HG03280 (cell line): ENCODE measurements around the gene PRELID3B.
"Not testable (repeated sequence)": the region's sequence is repeated elsewhere in the genome, so short reads cannot be mapped to it uniquely, and the experiment has no call there.

Experiments
- ATAC-seq: cut with Tn5 transposase; IDR thresholded peaks from one replicate; pipeline ENCODE4 v1.9.1; 2021; ENCODE audit warnings: mild to moderate bottlenecking, moderate library complexity; ENCODE audit not compliant: unreplicated experiment

Gene PRELID3B

DNA sequence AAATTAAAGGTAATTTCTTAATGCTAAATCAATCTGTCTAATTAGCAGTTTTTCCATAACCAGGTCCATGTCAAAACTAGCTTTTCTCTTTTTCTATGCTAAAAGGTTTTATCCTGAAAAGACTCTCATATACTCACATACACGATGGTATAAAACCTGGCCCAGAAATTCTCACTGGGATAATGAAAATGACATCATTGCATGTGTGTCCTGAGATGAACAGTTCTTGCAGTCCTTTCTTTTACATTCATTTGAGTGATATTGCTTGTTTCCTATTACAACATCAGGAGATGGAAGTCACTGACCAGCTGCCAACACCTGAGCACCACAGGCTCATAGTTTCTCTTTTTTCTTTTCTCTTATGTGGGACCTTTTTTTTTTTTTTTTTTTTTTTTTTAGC lies 7.9 kb upstream of the PRELID3B start:
- no peak for ATAC-seq

DNA sequence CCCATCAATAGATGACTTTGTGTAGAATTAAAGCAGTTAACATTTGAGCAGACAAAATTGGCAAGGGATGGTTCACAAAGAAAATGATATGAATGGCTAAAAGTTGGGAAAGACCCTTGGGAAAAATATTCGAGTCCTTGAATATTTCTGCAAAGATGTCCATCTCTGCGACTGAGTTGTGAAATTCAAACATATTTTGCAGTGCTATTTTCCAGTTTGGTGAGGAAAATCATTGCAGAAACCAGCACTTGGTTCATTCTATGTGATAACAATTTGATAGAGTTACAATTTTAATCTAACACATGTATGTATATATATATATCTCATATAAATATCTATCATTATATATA lies 6.1 kb upstream of the PRELID3B start:
- ATAC-seq, result no peak

DNA sequence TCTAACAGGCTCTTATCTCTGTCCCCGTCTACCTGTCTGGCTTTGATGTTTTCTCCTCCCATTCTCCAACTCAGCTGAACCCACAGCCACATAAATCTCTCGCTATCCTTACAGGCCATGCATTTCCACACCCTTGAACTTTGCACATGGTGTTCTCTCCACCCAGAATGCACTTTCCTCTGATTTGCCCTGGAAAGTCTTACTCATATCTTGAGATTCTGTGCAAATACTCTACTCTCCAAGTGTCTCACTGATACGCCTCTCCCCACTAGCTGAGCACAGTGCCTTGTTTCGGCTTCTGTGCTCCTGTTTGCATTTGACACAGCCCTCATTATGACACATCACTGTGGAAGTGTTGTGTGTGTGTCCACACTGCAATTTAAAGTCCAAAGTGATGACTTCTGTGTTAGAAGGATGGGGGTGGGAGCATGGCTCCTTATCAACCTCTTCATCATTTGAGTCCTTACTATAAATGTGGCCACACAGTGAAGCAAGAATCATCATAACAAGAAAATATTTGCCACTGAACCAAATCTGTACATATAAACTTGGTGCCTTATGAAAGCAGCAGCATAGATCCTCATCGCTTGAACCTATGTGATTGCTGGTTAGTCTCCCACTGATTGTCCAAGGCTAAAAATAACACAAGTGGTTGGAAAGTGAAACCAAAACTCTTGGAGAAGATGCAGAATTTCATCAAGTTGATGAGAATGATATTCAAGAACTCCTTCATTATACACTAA lies 5.5 kb upstream of the PRELID3B start:
- ATAC-seq, result no peak

DNA sequence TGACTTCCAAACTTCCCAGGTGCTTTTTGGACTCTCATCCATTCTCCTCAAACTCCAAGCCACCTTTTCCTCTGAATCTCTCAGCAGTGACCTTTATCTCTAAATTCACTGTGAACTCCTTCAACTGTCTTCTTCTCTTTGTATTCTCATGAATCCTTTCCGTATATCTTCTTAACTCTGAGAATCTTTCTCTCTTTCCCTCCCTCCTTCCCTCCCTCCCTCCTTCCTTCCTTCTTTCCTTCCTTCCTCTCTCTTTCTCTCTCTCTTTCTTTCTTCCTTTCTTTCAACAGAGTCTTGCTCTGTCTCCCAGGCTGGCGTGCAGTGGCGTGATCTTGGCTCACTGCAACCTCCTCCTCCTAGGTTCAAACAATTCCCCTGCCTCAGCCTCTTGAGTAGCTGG lies 4.3 kb upstream of the PRELID3B start:
- no peak for ATAC-seq

DNA sequence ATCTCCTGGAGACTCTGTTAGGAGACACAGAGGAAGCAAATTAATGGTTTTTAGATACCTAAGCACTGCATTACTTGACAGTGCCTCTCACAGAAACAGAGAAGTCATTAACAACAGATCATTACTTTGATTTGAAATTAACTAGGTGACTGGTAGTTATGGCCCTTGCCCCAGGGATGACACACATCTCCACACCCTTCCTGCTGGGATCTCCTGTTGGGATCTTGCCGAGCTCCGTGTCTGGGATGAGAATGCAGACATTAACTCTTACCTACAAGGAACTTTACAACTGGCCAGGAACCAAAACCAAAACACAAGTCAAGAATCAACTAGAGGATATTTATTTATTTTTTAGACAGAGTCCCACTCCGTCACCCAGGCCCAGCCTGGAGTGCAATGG lies 2.2 kb upstream of the PRELID3B start:
- no peak for ATAC-seq

DNA sequence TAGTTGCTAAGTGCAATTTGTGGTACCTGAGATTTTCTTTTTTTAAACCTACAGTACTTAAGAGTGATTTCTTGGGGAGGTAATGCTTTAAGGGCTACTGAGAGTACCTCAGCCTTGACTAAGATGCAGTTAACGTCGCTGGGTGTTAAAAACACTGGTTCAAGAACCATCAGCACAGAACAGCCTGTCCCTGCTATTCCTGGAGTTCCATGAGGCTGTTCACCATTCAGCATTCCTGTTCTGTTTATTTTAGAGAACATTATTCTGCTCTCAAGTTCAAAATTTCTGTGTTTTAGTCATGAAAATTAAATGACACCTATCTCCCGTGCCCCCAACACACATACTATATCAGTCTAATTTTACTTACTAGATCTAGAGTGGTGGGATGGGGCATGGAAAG lies 1.7 kb upstream of the PRELID3B start:
- ATAC-seq, result no peak

DNA sequence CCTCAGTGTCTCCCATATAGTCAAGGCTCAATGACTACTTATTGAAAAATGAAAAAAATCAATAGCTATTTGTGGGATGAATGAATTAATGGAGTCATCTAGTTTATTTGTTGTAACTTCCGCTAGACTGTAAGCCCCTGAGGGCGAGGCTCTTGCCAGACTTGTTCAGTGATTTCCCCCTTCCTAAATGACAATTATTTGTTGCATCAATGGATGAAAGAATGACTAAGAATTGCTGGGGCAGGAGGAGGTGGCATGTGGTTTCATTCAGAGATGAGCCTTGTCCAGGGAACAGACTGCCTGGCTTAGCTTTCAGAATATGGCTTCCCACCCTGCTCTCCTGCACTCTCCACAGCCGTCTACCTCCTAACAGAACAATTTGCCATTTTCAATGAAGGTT lies 1.1 kb upstream of the PRELID3B start:
- no peak for ATAC-seq

DNA sequence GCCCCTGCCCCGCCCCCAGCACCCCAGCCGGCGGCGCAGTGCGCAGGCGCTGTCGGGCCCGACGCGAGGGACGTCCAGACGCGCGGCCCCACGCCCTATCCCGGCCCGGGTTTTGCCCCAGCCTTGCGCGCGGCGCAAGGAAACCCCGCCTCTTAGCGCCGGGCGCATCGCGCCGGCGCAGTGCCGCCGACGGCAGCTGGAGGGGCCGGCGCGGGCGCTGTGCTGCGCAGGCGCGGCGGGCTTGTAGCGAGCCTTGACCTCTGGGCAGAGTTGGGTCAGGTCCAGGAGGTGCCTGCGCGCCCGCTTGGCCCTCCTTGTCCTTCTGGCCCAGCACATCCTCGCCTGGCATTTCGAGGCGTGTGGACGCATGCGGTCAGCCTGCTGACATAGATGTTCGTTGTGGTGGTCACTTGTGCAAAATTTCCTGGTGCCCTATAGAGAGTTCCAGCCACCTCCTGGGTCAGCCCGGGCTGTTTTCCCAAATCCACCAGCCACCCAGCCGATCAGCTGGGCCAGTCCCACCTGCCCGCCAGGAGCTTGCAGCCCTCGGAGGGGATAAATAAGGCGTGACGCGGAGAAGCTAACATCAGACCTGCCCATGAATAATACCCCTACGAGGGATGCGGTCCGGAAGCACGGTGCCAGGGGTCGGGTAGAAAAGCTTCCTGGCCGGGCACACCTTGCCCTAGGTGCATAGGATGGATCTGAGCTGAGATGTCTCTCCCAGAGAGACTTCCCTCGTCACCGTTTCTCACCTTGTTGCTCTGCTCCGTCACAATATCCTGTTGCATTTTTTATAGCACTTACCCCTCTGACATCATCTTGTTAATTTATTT lies 428 bp upstream of the PRELID3B start:
- peak; percentile 93 for ATAC-seq

DNA sequence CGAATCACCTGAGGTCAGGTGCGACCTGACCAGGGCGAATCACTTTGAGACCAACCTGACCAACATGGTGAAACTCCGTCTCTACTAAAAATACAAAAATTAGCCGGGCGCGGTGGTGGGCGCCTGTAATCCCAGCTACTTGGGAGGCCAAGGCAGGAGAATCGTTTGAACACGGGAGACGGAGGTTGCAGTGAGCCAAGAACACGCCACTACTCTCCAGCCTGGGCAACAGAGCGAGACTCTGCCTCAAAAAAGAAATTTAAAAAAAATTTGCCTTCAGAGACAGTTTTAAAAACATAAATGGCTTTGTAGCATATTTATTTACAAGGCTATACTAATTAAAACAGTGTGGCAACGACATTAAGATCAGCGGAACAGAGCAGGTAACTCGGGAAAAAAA lies 1.1 kb downstream of the PRELID3B start:
- not testable (repeated sequence) for ATAC-seq

DNA sequence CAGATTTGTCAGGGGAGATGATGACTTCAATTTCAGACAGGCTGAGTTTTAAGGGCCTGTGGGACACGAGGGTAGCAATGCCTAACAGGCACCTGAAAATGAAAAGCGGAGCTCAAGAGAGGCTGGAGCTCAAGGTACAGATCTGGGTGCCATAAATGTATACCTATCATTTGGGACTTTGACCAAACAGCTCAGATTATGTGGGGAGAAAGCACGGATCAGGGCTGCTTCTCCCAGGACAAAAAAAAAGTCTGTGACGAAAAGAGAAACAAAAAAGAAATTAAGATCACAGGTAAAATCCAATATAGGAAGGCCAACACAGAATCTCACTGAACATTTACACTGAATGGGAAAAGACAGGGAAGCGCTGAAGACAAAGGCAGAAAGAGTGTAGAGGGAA lies 1.9 kb downstream of the PRELID3B start:
- no peak for ATAC-seq

DNA sequence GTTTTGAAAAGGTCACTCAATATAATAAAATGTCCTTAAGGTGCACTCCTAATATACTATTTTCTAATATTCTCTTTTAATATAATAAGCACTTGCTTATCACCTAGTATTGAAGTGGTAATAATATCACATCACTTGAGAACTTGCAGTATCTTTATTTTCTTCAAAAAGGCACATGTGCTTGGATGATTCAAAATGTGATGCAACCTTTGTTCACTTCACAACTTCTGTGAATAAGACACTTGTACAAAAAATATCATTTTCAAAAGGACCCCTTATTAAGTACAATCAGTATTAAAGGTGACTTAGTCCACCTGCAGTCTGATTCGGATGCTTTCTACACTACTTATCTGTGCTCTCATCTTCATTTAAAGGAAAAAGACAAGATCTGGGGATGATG lies 3.4 kb downstream of the PRELID3B start:
- no peak for ATAC-seq

DNA sequence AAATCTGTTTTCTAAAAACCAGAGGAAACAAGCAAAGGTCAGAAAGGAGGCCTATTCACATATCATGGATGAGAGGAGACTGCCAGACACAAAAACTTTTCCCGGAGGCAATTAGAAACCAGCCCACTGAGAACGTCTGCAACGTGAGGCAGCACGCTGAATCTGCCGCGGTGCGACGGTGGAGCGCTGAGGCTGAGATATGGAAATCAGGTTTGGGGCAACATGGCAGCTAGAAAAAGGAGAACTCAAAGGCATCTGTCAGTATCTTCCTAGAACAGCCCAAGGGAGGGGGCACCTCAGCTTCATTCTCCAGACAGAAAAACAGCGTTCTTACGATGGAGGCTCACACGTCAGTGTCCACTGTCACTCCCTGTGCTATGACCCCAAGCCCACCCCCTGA lies 5.2 kb downstream of the PRELID3B start:
- no peak for ATAC-seq

DNA sequence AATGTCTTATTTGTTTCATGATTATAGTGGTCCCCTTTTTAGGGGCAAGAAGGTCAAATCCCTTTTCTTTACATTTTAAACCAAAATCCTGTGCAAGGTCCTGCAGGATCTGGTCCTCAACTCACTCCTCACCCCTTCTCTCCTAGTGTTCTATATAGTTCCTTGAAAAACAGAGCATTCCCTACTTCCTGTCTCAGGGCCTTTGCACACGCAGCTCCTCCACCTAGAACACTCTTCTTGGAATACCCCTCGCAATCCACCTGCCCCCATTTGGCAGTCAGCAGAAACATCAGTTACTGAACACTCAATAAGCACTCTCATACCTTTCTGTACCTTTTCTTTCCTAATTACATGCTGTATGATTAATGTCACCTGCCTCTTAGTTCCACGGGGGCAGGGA lies 7.2 kb downstream of the PRELID3B start:
- no peak for ATAC-seq

DNA sequence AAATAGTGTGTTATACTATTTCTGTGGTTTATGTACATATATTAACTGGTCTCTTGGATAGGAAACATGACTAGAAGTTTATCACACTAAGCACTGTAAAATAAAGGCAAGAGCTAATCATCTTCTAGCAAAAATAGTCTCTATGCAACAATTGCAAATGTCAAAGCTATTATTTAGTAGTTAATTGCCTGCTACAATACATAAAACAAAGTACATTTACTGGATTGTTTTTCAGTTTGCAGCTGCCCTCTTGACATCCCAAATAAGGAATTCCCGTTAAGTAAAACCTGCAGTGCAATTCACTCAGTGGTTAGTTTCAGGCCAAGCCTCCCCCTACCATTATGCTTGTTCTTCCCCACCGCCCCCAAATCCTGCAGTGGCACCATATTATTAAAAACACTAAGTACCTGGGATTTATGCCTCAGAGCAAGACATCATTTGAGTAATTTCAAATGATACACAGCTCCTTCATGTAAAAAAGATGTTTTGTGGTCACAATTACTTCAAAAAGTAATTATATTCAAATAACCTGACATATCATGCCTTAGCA lies 8.9 kb downstream of the PRELID3B start:
- ATAC-seq, result no peak

DNA sequence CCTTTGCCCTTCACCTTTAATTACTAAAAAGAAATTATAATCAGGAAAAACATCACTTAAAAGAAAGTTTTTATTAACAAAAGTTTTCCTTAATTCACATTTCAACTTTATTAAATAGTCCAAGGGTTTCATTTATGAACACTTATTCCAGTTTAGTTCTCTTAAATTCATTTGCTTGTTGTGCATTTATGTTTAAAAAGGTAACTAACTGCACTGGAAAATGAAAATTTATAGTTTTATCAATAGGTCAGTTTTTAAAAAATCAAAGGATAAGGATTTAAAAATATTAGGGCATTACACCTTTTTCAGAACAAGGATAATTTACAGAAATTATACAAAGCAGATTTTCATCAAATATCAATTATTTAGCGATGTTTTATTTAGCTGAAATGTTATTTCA lies 9.5 kb downstream of the PRELID3B start:
- ATAC-seq, result no peak

DNA sequence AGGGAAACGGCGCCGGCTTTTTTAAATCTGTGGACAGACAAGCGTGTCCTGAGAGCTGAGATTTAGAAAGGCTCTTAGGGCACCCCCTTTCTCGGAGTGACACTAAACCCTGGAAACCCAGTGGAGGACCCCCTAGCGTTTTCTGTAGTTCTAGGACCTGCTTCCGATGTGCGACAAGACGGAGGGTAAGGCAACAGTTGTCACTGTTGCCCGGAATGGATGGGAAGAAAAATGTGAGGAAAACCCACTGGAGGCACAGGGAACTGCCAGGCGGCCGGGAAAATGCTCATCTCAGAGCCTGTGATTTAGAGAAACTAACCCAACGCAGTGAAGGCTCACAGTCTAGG lies 9.9 kb downstream of the PRELID3B start:
- no peak for ATAC-seq

DNA sequence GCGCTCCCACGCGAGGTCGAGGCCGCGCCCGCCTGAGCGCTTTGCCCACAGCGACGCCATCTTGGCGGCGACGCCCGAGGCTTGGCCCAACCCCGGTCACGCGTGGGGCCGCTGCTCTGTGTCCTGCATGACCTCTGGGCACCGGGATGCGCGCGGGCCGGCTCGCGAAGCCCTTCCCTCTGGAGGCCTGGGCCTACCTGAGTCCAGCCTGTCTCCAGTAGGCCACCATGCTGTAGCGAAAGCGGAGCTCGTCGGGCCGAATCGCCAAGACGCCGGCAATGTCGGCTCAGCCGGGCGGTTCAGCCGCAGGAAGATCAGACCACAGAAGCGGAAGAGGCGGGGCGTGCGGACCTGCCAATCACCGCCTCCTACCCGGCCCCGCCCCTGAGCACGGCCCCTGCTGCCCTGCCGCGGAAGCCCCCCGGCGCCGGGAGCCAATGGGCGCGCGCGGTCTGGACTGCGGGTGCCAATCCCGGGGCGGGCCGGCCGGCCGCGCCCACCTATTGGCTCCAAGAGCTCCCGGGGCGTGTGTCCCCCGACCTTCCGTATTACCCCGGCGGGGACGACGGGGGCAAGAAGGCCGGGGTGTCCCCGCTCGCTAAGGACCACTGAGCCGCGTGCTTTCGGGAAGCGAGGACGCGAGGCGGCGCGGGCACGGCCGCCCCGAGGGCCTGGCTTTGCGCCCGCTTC lies 10.4 kb downstream of the PRELID3B start, which contains the start of gene ATP5F1E:
ATP5F1E (minus strand) TSS at position 313 of the 690 bp plus-strand sequence; CDS start at position 229, 84 bp downstream.
- peak; percentile 96 for ATAC-seq

DNA sequence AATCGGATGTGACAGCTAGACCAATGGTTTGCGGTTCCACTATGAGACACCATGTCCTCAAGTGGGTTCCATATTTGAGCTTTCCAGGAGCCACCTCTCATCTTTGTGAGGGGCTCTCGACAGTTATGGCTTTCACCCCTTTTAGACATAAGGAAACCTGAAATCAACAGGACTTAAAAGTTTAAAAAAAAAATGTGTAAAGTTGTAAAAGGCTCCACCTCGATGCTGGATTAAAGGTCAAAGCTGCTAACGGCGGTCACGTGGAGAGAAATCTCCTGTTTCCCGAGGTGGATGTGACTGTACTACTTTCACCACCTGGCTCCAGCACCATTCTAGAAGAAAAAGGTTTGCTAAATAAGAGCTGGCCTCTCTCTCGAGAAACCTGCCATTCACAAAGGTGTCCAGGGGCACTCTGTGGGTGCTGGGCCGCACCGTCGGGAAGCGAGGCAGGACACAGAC lies 11.0 kb downstream of the PRELID3B start:
- no peak for ATAC-seq

DNA sequence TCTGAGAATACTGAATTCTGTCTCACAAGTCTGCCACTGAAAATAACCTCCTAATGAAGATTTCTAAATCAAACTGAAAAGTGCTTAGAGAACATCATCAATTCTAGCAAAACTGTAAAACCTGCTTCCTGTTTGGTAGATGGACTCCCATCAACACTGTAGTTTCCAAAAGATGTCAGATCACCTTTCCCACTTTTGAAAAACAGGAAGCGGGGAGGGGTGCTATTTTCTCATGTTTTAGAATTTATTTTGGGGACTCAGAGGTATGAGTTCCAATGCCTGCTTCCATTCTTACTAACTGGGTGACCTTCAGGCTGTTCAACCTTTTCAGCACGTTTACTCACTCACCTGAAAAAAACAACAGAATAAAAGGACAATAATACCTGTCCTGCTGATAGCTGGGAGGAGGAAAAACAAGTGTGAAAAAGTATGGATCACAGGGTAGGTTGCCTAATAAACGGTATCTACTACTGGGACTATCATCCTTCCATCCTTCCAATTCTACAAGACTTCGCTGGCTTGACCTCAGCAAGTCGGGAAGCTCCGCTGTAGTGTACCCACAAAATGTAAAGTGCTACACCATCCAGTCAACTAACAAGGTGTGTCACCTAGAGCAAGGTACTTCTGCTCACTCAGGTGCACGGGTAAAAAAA lies 11.5 kb downstream of the PRELID3B start:
- no peak for ATAC-seq

DNA sequence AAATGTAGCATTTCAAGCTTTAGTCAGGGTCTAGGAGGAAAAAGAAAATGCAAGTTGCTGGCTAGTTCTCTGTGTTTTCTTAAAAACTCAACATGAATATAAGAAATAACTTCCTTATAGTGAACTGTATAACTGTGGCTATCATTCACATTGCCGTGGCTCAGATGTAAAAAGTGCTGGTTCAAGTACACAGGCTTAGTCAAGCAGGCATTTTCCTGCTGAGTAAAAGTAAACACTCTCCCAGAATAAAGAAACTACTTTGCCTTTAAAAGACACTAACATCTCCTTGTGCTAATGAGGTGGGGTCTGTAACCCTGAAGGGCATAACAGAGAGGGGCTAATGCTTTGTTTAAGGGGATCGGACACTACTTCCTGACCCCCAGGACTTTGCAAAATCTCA lies 13.8 kb downstream of the PRELID3B start:
- ATAC-seq, result no peak

DNA sequence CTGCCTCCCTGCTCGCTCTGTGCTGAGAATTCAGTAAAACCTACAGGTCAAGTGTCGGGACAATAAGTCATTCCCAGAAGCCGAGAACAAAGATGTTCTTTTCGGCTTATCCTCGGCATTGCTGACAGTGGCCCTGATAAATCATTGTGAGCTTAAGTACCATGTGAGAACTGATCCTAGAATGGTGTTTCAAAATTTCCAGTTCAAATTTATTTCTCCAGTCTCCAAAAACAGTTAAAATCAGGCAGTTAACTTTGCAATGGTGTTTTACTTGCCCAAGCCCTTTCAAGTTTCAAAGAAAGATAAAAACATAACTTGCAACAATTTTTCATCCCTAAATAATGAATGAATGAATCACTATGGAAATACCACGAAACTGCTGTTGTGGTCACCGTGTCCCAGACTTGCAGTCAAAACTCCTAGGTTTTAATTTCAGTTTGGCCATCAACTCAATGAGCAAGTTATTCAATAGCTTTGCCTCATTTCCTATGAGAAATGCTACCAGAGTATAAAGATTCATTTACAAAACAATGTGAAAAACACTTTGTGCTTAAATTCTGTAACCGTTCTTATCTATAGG lies 14.8 kb downstream of the PRELID3B start:
- ATAC-seq, result no peak
